OCI-LY7 (cell line): ENCODE measurements around the gene WASF3.

Experiments used
- CTCF ChIP-seq: fragments of 200-600 bp; sonication (generic); conservative IDR thresholded peaks from 2 replicates; pipeline ENCODE4 v1.5.1; 2014; ENCODE audit warnings: mild to moderate bottlenecking, antibody characterized with exemption, low read length, moderate library complexity, mixed read lengths
- EZH2phosphoT487 ChIP-seq: fragments of 200-600 bp; sonication (generic); IDR thresholded peaks from 2 replicates; pipeline ENCODE4 v1.6.1; 2018; ENCODE audit warnings: low read depth, borderline replicate concordance, mild to moderate bottlenecking, mixed run types, antibody characterized with exemption, low read length, moderate library complexity, mixed read lengths

DNA sequence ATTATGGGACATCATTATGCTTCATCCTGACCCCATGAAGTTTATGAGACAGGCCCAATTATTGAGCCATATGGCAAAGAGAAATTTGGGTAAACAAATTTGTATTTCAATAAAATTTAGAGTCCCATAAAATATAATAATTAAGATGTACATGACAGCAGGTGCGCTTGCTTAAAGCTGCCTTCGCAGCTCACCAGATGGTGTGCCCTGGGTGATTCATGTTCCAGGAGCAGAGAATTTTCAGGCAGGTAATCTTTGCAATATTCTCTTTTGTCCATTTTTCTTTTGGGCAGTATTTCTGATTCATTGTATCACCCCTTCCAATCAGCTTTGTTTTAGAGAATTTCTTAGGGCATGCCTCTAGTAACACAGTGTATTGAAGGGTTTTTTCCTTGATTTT, 39.5 kb upstream of the WASF3 start:
- TF ChIP-seq CTCF (no peak), EZH2phosphoT487 (no peak)
